ENCODE data around the gene MDGA2. TPM values are rescaled to one million over a fixed set of nuclear protein-coding genes. Genes with fewer than 3 reads are reported as not detected.

Gene MDGA2
- total RNA-seq, 1 experiment from 2014 or later, result not detected

- no peak for ATAC-seq
- DNase-seq (ENCODE audit: low read depth, low spot score), result no peak
- intact Hi-C loops (cut with micrococcal nuclease), result no loop called here
- POLR2A ChIA-PET, result no interaction called here
- no peak for TF ChIP-seq YY1 (IDR thresholded peaks at IDR 0.05; ENCODE audit: extremely low read depth, insufficient replicate concordance, low read depth, low read length)
- TF ChIP-seq FOSL1 (IDR thresholded peaks at IDR 0.05; ENCODE audit: low read depth), result no peak
- no peak for TF ChIP-seq SIN3A (IDR thresholded peaks at IDR 0.05; ENCODE audit: low read depth)
- TF ChIP-seq RAD21 (IDR thresholded peaks at IDR 0.05; ENCODE audit: low read depth), result no peak
- no peak for TF ChIP-seq ZBTB33 (IDR thresholded peaks at IDR 0.05; ENCODE audit: extremely low read depth, insufficient replicate concordance, low read length)
- TF ChIP-seq SRF (IDR thresholded peaks at IDR 0.05; ENCODE audit: low read depth), result no peak
- TF ChIP-seq, protein P1, sequence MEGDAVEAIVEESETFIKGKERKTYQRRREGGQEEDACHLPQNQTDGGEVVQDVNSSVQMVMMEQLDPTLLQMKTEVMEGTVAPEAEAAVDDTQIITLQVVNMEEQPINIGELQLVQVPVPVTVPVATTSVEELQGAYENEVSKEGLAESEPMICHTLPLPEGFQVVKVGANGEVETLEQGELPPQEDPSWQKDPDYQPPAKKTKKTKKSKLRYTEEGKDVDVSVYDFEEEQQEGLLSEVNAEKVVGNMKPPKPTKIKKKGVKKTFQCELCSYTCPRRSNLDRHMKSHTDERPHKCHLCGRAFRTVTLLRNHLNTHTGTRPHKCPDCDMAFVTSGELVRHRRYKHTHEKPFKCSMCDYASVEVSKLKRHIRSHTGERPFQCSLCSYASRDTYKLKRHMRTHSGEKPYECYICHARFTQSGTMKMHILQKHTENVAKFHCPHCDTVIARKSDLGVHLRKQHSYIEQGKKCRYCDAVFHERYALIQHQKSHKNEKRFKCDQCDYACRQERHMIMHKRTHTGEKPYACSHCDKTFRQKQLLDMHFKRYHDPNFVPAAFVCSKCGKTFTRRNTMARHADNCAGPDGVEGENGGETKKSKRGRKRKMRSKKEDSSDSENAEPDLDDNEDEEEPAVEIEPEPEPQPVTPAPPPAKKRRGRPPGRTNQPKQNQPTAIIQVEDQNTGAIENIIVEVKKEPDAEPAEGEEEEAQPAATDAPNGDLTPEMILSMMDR (IDR thresholded peaks at IDR 0.05 in 2 of 3, conservative IDR thresholded peaks at IDR 0.05 in 1 of 3; ENCODE audit: borderline replicate concordance in 1 of 3, insufficient read depth in 1 of 3, low read depth in 2 of 3, low read length in 2 of 3), result no peak
- TF ChIP-seq EZH2 (IDR thresholded peaks at IDR 0.05), result no peak
- TF ChIP-seq REST (IDR thresholded peaks at IDR 0.05; ENCODE audit: low read depth), result no peak
- no peak for TF ChIP-seq ZNF274 (IDR thresholded peaks at IDR 0.05; ENCODE audit: low read depth, low read length)
- TF ChIP-seq MAX (IDR thresholded peaks at IDR 0.05), result no peak
- TF ChIP-seq TCF7L2 (IDR thresholded peaks at IDR 0.05; ENCODE audit: borderline replicate concordance, extremely low read depth, insufficient read depth, insufficient read length), result no peak
- CTCF ChIA-PET, result no interaction called here
- H3K9ac ChIP-seq (ENCODE audit: low read length), result no peak overlapping the region
- H3K4me3 ChIP-seq (replicated peaks in 1 of 2; ENCODE audit: low read depth in 1 of 2, low read length in 2 of 2), result no peak overlapping the region
- H4K20me1 ChIP-seq (ENCODE audit: insufficient read depth), result no peaks in the 10 kb centered on the region
- H3K27ac ChIP-seq (ENCODE audit: low read depth, low read length), result no peak overlapping the region
- no peaks in the 10 kb centered on the region for H3K4me1 ChIP-seq (ENCODE audit: control insufficient read depth in 1 of 2, insufficient read depth in 2 of 2, low read length in 2 of 2)
- no peaks in the 10 kb centered on the region for H3K36me3 ChIP-seq (ENCODE audit: control insufficient read depth in 1 of 2, insufficient read depth in 2 of 2, low read length in 2 of 2)
- H3K27me3 ChIP-seq (ENCODE audit: insufficient read depth, low read length), result no peaks in the 10 kb centered on the region
- no peak overlapping the region for H3K4me2 ChIP-seq (ENCODE audit: low read length)
- H3K9me2 ChIP-seq (ENCODE audit: insufficient read depth), result no peaks in the 10 kb centered on the region
- RAD21 ChIA-PET (ENCODE audit: low non-redundant PET in 1 of 2, low total read pairs in 2 of 2, uncharacterized antibody in 2 of 2, unreplicated experiment in 2 of 2), result no interaction called here
- no peaks in the 10 kb centered on the region for H3K79me2 ChIP-seq (ENCODE audit: insufficient read depth, low read length)
- BruUV-seq (replicated peaks), result no TSS peak
- no peaks in the 10 kb centered on the region; a peak in 1 of 4 replicates for H3K9me3 ChIP-seq (ENCODE audit: control insufficient read depth in 1 of 2, insufficient read depth in 1 of 2, low read depth in 1 of 2, low read length in 2 of 2)
- H2AFZ ChIP-seq (ENCODE audit: low read depth, low read length, poor library complexity, severe bottlenecking), result no peak overlapping the region
Observed at GRCh38 chr14:47596232-47596631, 79.2 kb downstream of the MDGA2 start.
